Calu3 (cell line): ENCODE results near the gene SLC47A2. TPM values are rescaled to one million over a fixed set of nuclear protein-coding genes. Genes with fewer than 3 reads are reported as not detected.

Experiments
- BruUV-seq: library from RNA; stranded (reverse); fragments of 400-500 nt; replicated peaks from 2 replicates; lab custom pipeline; 2021; lab: Mats Ljungman, UMichigan
- CTCF ChIA-PET: fragments of 300-600 bp; sonication (Branson Sonifier 250); formaldehyde crosslinking; loops from one replicate; lab custom pipeline; 2022; ENCODE audit warnings: antibody characterized with exemption; lab: Charles Lee
- DNase-seq: peaks from one replicate; pipeline ENCODE4 v3.0.0; 2022
- H3K27ac Mint-ChIP-seq: one replicate; pipeline ENCODE4 v1.8.0; 2022; ENCODE audit warnings: mixed read lengths; ENCODE audit not compliant: unreplicated experiment
- H3K27me3 Mint-ChIP-seq: one replicate; pipeline ENCODE4 v1.8.0; 2022; ENCODE audit warnings: mixed read lengths; ENCODE audit not compliant: unreplicated experiment
- H3K36me3 Mint-ChIP-seq: one replicate; pipeline ENCODE4 v1.8.0; 2022; ENCODE audit warnings: mild to moderate bottlenecking, moderate library complexity, mixed read lengths; ENCODE audit not compliant: insufficient read depth, unreplicated experiment
- H3K4me1 Mint-ChIP-seq: one replicate; pipeline ENCODE4 v1.8.0; 2022; ENCODE audit warnings: mild to moderate bottlenecking, low read depth, mixed read lengths; ENCODE audit not compliant: unreplicated experiment
- H3K4me3 Mint-ChIP-seq: one replicate; pipeline ENCODE4 v1.8.0; 2022; ENCODE audit warnings: mild to moderate bottlenecking, low read depth, moderate library complexity, mixed read lengths; ENCODE audit not compliant: unreplicated experiment
- H3K9me3 Mint-ChIP-seq: one replicate; pipeline ENCODE4 v1.8.0; 2022; ENCODE audit warnings: low read depth, mixed read lengths; ENCODE audit not compliant: unreplicated experiment
- CTCF ChIP-seq: fragments of 200-600 bp; IDR thresholded peaks from one replicate; pipeline ENCODE4 v1.8.0; 2022; ENCODE audit warnings: antibody characterized with exemption; ENCODE audit not compliant: unreplicated experiment
- intact Hi-C: fragments of 100-400 bp; cut with micrococcal nuclease; formaldehyde crosslinking; loops from one replicate; pipeline ENCODE4 v1.10.0; 2022; ENCODE audit not compliant: unreplicated experiment
- total RNA-seq: library from RNA; stranded (reverse); gene quantifications from 2 replicates; pipeline ENCODE4 v1.2.3, GENCODE V29; 2022

SLC47A2 gene
- total RNA-seq, 1 experiment from 2014 or later, result not detected

GRCh38 chr17:19762515-19762961 lies 46.2 kb upstream of the SLC47A2 start:
- intact Hi-C loops, result loop anchor here (1.0 to 10.0 kb wide), 3 partner anchors 115 to 398 kb away; partner anchors contain the start of genes ALDH3A2 and B9D1
- peak; percentile 70 for DNase-seq
- TF ChIP-seq CTCF, result no peak
- Mint-ChIP-seq H3K9me3 (no peaks in the 10 kb centered on the region), H3K27ac (no peak overlapping the region), H3K27me3 (peaks cover 31% of the 10 kb centered on the region), H3K4me1 (no peaks in the 10 kb centered on the region), H3K36me3 (no peaks in the 10 kb centered on the region), H3K4me3 (no peak overlapping the region)
- CTCF ChIA-PET, result interaction anchor here (0.5 to 1.8 kb wide), 9 partner anchors 9 to 400 kb away, joined by 3 to 11 read pairs (median 6); partner anchors contain the start of genes ALDH3A2 and B9D1
- no TSS peak for BruUV-seq

- Mint-ChIP-seq H3K4me3 (no peak overlapping the region), H3K9me3 (no peaks in the 10 kb centered on the region), H3K36me3 (no peaks in the 10 kb centered on the region), H3K27me3 (peaks cover 31% of the 10 kb centered on the region), H3K27ac (no peak overlapping the region), H3K4me1 (no peaks in the 10 kb centered on the region)
- BruUV-seq, result no TSS peak
- no peak for TF ChIP-seq CTCF
- intact Hi-C loops, result loop anchor here (5.0 to 10.0 kb wide), 2 partner anchors 113 to 396 kb away; partner anchors contain the start of genes ALDH3A2 and B9D1
- CTCF ChIA-PET, result no interaction called here
- DNase-seq, result no peak
These were observed 44.4 kb upstream of the SLC47A2 start for GRCh38 chr17:19760746-19761145.

- Mint-ChIP-seq H3K36me3 (no peaks in the 10 kb centered on the region), H3K9me3 (no peaks in the 10 kb centered on the region), H3K4me1 (no peaks in the 10 kb centered on the region), H3K27me3 (peaks cover 31% of the 10 kb centered on the region), H3K27ac (no peak overlapping the region), H3K4me3 (no peak overlapping the region)
- no TSS peak for BruUV-seq
- no peak for DNase-seq
- intact Hi-C loops, result loop anchor here (5.0 to 10.0 kb wide), 2 partner anchors 113 to 395 kb away; partner anchors contain the start of genes ALDH3A2 and B9D1
- CTCF ChIA-PET, result no interaction called here
- TF ChIP-seq CTCF, result no peak
These were observed 43.5 kb upstream of the SLC47A2 start for GRCh38 chr17:19759568-19760549.

DNA sequence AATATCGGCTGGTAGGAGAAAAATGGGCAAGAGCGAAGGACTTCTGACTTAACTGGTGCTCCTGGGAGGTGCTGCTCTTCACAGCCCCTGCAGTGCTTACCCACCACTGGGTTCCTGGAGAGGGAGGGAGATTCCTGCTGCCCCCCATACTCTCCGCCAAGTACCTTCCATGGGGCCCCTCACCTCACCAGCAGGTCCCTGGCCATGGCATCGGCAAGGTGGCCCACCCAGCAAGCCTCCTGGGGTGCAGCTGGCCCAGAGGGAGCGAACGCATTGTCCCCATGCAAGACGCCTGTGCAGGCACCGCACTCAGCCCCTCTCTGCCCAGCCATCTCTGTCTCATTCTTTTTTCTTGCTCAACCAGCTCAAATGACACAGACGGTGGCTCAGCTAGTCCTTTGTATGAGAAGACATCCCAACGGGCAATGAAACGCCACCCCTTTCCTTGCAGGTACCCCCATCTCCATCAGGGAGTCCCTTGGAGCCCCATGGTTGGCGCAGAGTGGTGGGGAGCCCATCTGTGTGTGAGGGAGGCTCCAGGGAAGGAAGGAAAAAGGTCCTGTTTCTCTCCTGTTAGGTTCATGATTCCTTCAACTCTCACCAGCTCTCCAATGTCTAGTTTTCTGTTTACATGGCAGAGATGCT lies 41.3 kb upstream of the SLC47A2 start:
- H3K4me3 Mint-ChIP-seq, result no peak overlapping the region
- H3K27me3 Mint-ChIP-seq, result peaks cover 31% of the 10 kb centered on the region
- peaks cover 14% of the 10 kb centered on the region for H3K4me1 Mint-ChIP-seq
- H3K36me3 Mint-ChIP-seq, result no peaks in the 10 kb centered on the region
- no TSS peak for BruUV-seq
- H3K27ac Mint-ChIP-seq, result no peak overlapping the region
- CTCF ChIA-PET, result interaction anchor here (0.9 kb wide), 1 partner anchor 380 kb away, joined by 3 read pairs; no protein-coding TSS in a partner anchor
- DNase-seq, result no peak
- TF ChIP-seq CTCF, result no peak
- H3K9me3 Mint-ChIP-seq, result no peaks in the 10 kb centered on the region
- intact Hi-C loops, result no loop called here
